Endothelial cell of umbilical vein (primary cell): ENCODE measurements around the gene FSD2. TPM values are rescaled to one million over a fixed set of nuclear protein-coding genes. Genes with fewer than 3 reads are reported as not detected.

ENCODE experiments used
- BruUV-seq: library from RNA; stranded (reverse); fragments of 400-500 nt; replicated peaks from 2 replicates; lab custom pipeline; 2021; lab: Mats Ljungman, UMichigan
- CTCF ChIA-PET: fragments of 300-600, 350-600 bp; sonication (Branson Sonifier 250); formaldehyde crosslinking; loops from one replicate; lab custom pipeline; 2021; ENCODE audit warnings: antibody characterized with exemption, inconsistent platforms; lab: Charles Lee
- POLR2A ChIA-PET: fragments of 300-600, 350-600 bp; sonication (Branson Sonifier 250); formaldehyde crosslinking; loops from one replicate; lab custom pipeline; 2021; ENCODE audit warnings: antibody characterized with exemption, inconsistent platforms; lab: Charles Lee
- DNase-seq: peaks from one replicate; pipeline ENCODE4 v3.0.0-alpha.2; 2011; ENCODE audit warnings: low read depth, low spot score
- FAIRE-seq: peaks from 2 replicates; lab custom pipeline; 2011; peaks lifted over from hg19 to GRCh38; lab: Jason Lieb, UNC
- H2AFZ ChIP-seq: 2 replicates; pipeline ENCODE4 v1.6.0; 2012; ENCODE audit warnings: low read depth, low read length, control low read depth, inconsistent platforms
- H3K27ac ChIP-seq: 2 replicates; pipeline ENCODE4 v1.5.1; 2011; ENCODE audit warnings: low read depth, mild to moderate bottlenecking, control low read depth, low read length, moderate library complexity; ENCODE audit not compliant: insufficient read depth
- H3K27me3 ChIP-seq, 2 experiments: 2 replicates each; pipeline versions ENCODE4 v1.6.0 to v1.6.1; 2011; ENCODE audit warnings: low read length in 2 of 2, mixed read lengths in 1 of 2; ENCODE audit not compliant: control insufficient read depth in 2 of 2, insufficient read depth in 2 of 2
- H3K36me3 ChIP-seq, 2 experiments: 2 replicates in 1 of 2; 3 replicates in 1 of 2; pipeline ENCODE4 v1.5.1; 2011; ENCODE audit warnings: low read length in 2 of 2, mild to moderate bottlenecking in 1 of 2, moderate library complexity in 1 of 2; ENCODE audit not compliant: control insufficient read depth in 2 of 2, insufficient read depth in 2 of 2; ENCODE audit errors: extremely low read depth in 1 of 2
- H3K4me1 ChIP-seq: 3 replicates; pipeline ENCODE4 v1.5.1; 2011; ENCODE audit warnings: mild to moderate bottlenecking, low read length; ENCODE audit not compliant: control insufficient read depth, insufficient read depth; ENCODE audit errors: extremely low read depth
- H3K4me2 ChIP-seq: 2 replicates; pipeline ENCODE4 v1.6.1; 2011; ENCODE audit warnings: low read length, control low read depth, mixed read lengths; ENCODE audit not compliant: insufficient read depth
- H3K4me3 ChIP-seq, 3 experiments: fragments of 200-600 bp in 1 of 3; sonication (generic), shearing (Covaris generic) in 1 of 3; replicated peaks in 1 of 3; 2 replicates each; pipeline ENCODE4 v1.5.1; 2011 to 2016; ENCODE audit warnings: control low read depth in 3 of 3, low read length in 3 of 3, mild to moderate bottlenecking in 2 of 3, inconsistent platforms in 1 of 3, low read depth in 1 of 3, moderate library complexity in 1 of 3; ENCODE audit not compliant: insufficient read depth in 1 of 3
- H3K79me2 ChIP-seq: 2 replicates; pipeline ENCODE4 v1.6.0; 2012; ENCODE audit warnings: low read length, inconsistent platforms; ENCODE audit not compliant: control insufficient read depth, insufficient read depth
- H3K9ac ChIP-seq: replicated peaks from 2 replicates; pipeline ENCODE3; 2011; ENCODE audit warnings: low read length, control low read depth; ENCODE audit not compliant: insufficient read depth; ENCODE audit errors: extremely low read depth
- H3K9me1 ChIP-seq: replicated peaks from 3 replicates; pipeline ENCODE4 v1.6.0; 2011; ENCODE audit warnings: mild to moderate bottlenecking, low read length; ENCODE audit not compliant: control insufficient read depth, insufficient read depth; ENCODE audit errors: extremely low read depth
- H3K9me3 ChIP-seq: replicated peaks from 2 replicates; pipeline ENCODE4 v1.5.1; 2012; ENCODE audit warnings: low read length, inconsistent platforms; ENCODE audit not compliant: control insufficient read depth, insufficient read depth
- H4K20me1 ChIP-seq: replicated peaks from 2 replicates; pipeline ENCODE3; 2011; ENCODE audit warnings: mild to moderate bottlenecking, low read length; ENCODE audit not compliant: control insufficient read depth, insufficient read depth; ENCODE audit errors: extremely low read depth
- CTCF ChIP-seq, 2 donors: IDR thresholded peaks; 1 replicate in 1 of 2; 2 replicates in 1 of 2; pipeline ENCODE4 v1.5.1; 2011; ENCODE audit warnings: low read length in 2 of 2, mild to moderate bottlenecking in 2 of 2, moderate library complexity in 2 of 2, control low read depth in 1 of 2, inconsistent platforms in 1 of 2, low read depth in 1 of 2; ENCODE audit not compliant: insufficient read depth in 1 of 2; ENCODE audit errors: extremely low read depth in 1 of 2
- EZH2 ChIP-seq: IDR thresholded peaks from 2 replicates; pipeline ENCODE4 v1.6.1; 2012; ENCODE audit warnings: borderline replicate concordance, low read depth, mild to moderate bottlenecking, moderate library complexity, low read length, inconsistent platforms; ENCODE audit not compliant: severe bottlenecking
- FOS ChIP-seq: IDR thresholded peaks from 2 replicates; pipeline ENCODE4 v1.6.1; 2011; ENCODE audit warnings: mild to moderate bottlenecking, low read length, moderate library complexity, borderline replicate concordance; ENCODE audit not compliant: insufficient read depth
- GATA2 ChIP-seq: IDR thresholded peaks from 2 replicates; pipeline ENCODE4 v1.7.0; 2011; ENCODE audit warnings: low read depth, mild to moderate bottlenecking, moderate library complexity, mixed read lengths, low read length; ENCODE audit not compliant: insufficient read length, insufficient read depth
- JUN ChIP-seq: IDR thresholded peaks from 2 replicates; pipeline ENCODE4 v1.6.1; 2011; ENCODE audit warnings: borderline replicate concordance, low read depth; ENCODE audit not compliant: insufficient read length, insufficient read depth
- MAX ChIP-seq: IDR thresholded peaks from 2 replicates; pipeline ENCODE4 v1.6.1; 2011; ENCODE audit not compliant: insufficient read depth, insufficient read length
- MYC ChIP-seq: IDR thresholded peaks from one replicate; pipeline ENCODE4 v1.6.1; 2011; ENCODE audit warnings: mild to moderate bottlenecking, low read depth, low read length
- POLR2A ChIP-seq: IDR thresholded peaks from 2 replicates; pipeline ENCODE4 v1.6.1; 2012; ENCODE audit warnings: low read depth, mild to moderate bottlenecking, control low read depth, low read length
- POLR2AphosphoS5 ChIP-seq: IDR thresholded peaks from 2 replicates; pipeline ENCODE4 v1.6.1; 2012; ENCODE audit warnings: low read depth, mild to moderate bottlenecking, control low read depth, low read length, moderate library complexity; ENCODE audit not compliant: insufficient read depth
- dilution Hi-C: fragments of 300-500 bp; cut with MboI; formaldehyde crosslinking; loops from one replicate; pipeline ENCODE4 v1.15.0; 2019; ENCODE audit warnings: low sequenced_read_pairs; ENCODE audit not compliant: extremely low pct_ligation_motif_present
- intact Hi-C: fragments of 100-400 bp; cut with micrococcal nuclease; formaldehyde crosslinking; loops from one replicate; pipeline ENCODE4 v1.10.0; 2022
- polyA plus RNA-seq, 4 experiments: library from polyadenylated mRNA; depleted of rRNA in 3 of 4; stranded (reverse) in 3 of 4; unstranded in 1 of 4; fragments of >200 nt; gene quantifications; 2 replicates each; pipeline versions ENCODE4 v1.2.1 to v1.2.3, GENCODE V29; 2011 to 2012; ENCODE audit warnings: missing spikeins in 1 of 4
- total RNA-seq: library from RNA; stranded (reverse); gene quantifications from 2 replicates; pipeline ENCODE4 v1.2.3, GENCODE V29; 2021

FSD2 gene
- total and polyA plus RNA-seq, 2 donors (not counting 3 experiments of a cell fraction or from before 2014, with no cell fraction given), result not detected

GRCh38 chr15:82789491-82789890 lies 16.4 kb downstream of the FSD2 start:
- H3K4me3 ChIP-seq, result no peak overlapping the region

More at GRCh38 chr15:82789491-82789890, 16.4 kb downstream of the FSD2 start:
- Histone ChIP-seq H3K9me3 (no peaks in the 10 kb centered on the region), H3K79me2 (no peaks in the 10 kb centered on the region), H3K9ac (no peak overlapping the region), H3K27ac (no peak overlapping the region), H3K4me2 (no peak overlapping the region), H3K27me3 (no peaks in the 10 kb centered on the region), H4K20me1 (no peaks in the 10 kb centered on the region), H3K4me1 (no peaks in the 10 kb centered on the region), H2AFZ (no peak overlapping the region), H3K9me1 (no peaks in the 10 kb centered on the region), H3K36me3 (no peaks in the 10 kb centered on the region)
- TF ChIP-seq CTCF (IDR thresholded peaks at IDR 0.05; ENCODE audit: extremely low read depth in 1 of 2, insufficient read depth in 1 of 2, low read depth in 1 of 2, low read length in 2 of 2) (no peak), POLR2A (no peak), EZH2 (no peak), POLR2AphosphoS5 (no peak), FOS (no peak), GATA2 (no peak), MAX (no peak), MYC (no peak), JUN (no peak)
- no peak for DNase-seq
- intact Hi-C loops (no loop called here), dilution Hi-C loops (no loop called here)
- ChIA-PET POLR2A (no interaction called here), CTCF (no interaction called here)
- no TSS peak for BruUV-seq
- no peak for FAIRE-seq
